B cell (primary cell): Measurements from ENCODE around the gene UBXN7.

Source experiments
- EZH2 ChIP-seq: IDR thresholded peaks from 2 replicates; pipeline ENCODE4 v1.6.1; 2012; ENCODE audit warnings: borderline replicate concordance, low read depth, mild to moderate bottlenecking, moderate library complexity, low read length; ENCODE audit not compliant: insufficient read depth, poor library complexity, severe bottlenecking
- TF ChIP-seq, protein P1 (sequence below): fragments of 200-600 bp; IDR thresholded peaks from one replicate; pipeline ENCODE4 v1.8.0; 2022; ENCODE audit warnings: antibody characterized with exemption, mild to moderate bottlenecking

DNA sequence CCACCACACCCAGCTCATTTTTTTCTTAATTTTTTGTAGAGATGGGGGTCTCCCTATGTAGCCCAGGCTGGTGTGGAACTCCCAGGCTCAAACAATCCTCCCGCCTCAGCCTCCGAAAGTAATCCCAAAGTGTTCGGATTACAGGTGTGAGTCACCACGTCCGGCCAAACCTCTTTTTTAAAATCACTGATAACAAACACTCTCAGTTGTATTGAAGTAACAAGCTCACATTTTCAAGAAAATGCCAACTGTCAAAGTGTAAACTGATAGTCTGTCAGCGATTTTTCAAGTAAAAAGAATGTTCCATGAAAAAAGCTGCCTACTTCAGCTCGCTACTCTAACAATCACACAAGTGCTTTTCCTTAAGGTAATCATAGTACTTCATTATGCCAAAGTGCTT lies 33.4 kb downstream of the UBXN7 start:
- TF ChIP-seq, protein P1, sequence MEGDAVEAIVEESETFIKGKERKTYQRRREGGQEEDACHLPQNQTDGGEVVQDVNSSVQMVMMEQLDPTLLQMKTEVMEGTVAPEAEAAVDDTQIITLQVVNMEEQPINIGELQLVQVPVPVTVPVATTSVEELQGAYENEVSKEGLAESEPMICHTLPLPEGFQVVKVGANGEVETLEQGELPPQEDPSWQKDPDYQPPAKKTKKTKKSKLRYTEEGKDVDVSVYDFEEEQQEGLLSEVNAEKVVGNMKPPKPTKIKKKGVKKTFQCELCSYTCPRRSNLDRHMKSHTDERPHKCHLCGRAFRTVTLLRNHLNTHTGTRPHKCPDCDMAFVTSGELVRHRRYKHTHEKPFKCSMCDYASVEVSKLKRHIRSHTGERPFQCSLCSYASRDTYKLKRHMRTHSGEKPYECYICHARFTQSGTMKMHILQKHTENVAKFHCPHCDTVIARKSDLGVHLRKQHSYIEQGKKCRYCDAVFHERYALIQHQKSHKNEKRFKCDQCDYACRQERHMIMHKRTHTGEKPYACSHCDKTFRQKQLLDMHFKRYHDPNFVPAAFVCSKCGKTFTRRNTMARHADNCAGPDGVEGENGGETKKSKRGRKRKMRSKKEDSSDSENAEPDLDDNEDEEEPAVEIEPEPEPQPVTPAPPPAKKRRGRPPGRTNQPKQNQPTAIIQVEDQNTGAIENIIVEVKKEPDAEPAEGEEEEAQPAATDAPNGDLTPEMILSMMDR, result no peak
- TF ChIP-seq EZH2, result no peak
